Cardiac muscle cell (in vitro differentiated cells and primary cell): Measurements from ENCODE around the gene DHRS2. TPM values are rescaled to one million over a fixed set of nuclear protein-coding genes. Genes with fewer than 3 reads are reported as not detected.

Experiments
- DNase-seq, 2 donors: peaks; one replicate each; pipeline versions ENCODE4 v3.0.0 to v3.0.0-alpha.2; 2010 to 2017; ENCODE audit warnings: low read depth in 1 of 2, low spot score in 1 of 2
- H3K27ac ChIP-seq: fragments of 200-600 bp; sonication (generic); 2 replicates; pipeline ENCODE4 v1.5.1; 2016
- H3K27me3 ChIP-seq: fragments of 200-600 bp; sonication (generic); 2 replicates; pipeline ENCODE4 v1.6.0; 2016; ENCODE audit warnings: control low read depth
- H3K36me3 ChIP-seq: fragments of 200-600 bp; sonication (generic); 2 replicates; pipeline ENCODE4 v1.5.1; 2016; ENCODE audit warnings: control low read depth
- H3K4me1 ChIP-seq: fragments of 200-600 bp; sonication (generic); 2 replicates; pipeline ENCODE4 v1.8.1; 2017; ENCODE audit warnings: low read depth, mild to moderate bottlenecking, mixed run types
- H3K4me3 ChIP-seq: fragments of 200-600 bp; sonication (generic); 2 replicates; pipeline ENCODE4 v1.5.1; 2016; ENCODE audit warnings: mild to moderate bottlenecking
- H3K9me3 ChIP-seq: fragments of 200-600 bp; sonication (generic); 2 replicates; pipeline ENCODE4 v1.5.1; 2017; ENCODE audit warnings: low read depth, mild to moderate bottlenecking, control low read depth
- polyA plus RNA-seq: library from polyadenylated mRNA; unstranded; fragments of >200 nt; fragmentation: Nextera tagmentation; extraction: Ambion mirVana; gene quantifications from 2 replicates; pipeline ENCODE4 v1.2.1, GENCODE V29; 2016
- total RNA-seq: library from RNA; depleted of rRNA; stranded (reverse); fragments of >200 nt; gene quantifications from 2 replicates; pipeline ENCODE4 v1.2.3, GENCODE V29; 2016
- TF ChIP-seq, protein P1 (sequence below): IDR thresholded peaks from 2 replicates; pipeline ENCODE4 v1.5.1; 2012; ENCODE audit warnings: low read depth, mild to moderate bottlenecking, low read length

DHRS2 gene
- total and polyA plus RNA-seq, 2 experiments from 2014 or later, result 0.97 TPM; not detected in 1

DNA sequence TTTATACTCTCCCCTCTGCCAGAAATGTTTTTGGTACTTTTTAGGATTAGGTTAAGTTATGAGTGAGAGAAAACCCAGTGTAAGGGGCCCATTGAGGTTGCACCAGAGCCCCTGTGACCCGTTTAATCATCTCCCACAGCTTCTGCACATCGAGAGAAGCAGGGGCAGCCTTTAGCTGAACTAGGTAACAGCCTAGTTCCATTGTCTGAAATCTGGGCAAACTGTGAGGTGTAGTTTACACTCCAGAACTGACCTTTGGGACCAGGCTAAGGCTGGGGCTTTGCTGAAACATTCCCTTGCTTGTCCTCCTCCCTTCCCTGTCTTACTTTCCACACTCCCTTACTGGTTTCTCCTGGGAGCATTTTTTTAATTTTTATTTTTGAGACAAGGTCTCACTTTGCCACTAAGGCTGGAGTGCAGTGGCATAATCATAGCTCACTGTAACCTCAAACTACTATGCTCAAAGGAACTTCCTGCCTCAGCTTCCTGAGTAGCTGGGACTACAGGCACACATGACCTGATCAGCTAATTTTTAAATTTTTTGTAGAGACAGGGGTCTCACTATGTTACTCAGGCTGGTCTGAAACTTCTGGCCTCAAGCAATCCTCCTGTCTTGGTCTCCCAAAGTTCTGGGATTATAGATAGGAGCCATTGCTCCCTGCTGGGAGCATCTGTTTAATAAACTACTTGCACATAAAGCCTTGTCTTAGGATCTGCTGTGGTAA, 25.9 kb upstream of the DHRS2 start:
- DNase-seq, result no peak
- H3K27ac ChIP-seq, result no peak overlapping the region
- no peaks in the 10 kb centered on the region for H3K4me1 ChIP-seq
- no peaks in the 10 kb centered on the region for H3K9me3 ChIP-seq
- TF ChIP-seq, protein P1, sequence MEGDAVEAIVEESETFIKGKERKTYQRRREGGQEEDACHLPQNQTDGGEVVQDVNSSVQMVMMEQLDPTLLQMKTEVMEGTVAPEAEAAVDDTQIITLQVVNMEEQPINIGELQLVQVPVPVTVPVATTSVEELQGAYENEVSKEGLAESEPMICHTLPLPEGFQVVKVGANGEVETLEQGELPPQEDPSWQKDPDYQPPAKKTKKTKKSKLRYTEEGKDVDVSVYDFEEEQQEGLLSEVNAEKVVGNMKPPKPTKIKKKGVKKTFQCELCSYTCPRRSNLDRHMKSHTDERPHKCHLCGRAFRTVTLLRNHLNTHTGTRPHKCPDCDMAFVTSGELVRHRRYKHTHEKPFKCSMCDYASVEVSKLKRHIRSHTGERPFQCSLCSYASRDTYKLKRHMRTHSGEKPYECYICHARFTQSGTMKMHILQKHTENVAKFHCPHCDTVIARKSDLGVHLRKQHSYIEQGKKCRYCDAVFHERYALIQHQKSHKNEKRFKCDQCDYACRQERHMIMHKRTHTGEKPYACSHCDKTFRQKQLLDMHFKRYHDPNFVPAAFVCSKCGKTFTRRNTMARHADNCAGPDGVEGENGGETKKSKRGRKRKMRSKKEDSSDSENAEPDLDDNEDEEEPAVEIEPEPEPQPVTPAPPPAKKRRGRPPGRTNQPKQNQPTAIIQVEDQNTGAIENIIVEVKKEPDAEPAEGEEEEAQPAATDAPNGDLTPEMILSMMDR, result no peak
- peaks cover 17% of the 10 kb centered on the region for H3K27me3 ChIP-seq
- no peak overlapping the region for H3K4me3 ChIP-seq
- no peaks in the 10 kb centered on the region for H3K36me3 ChIP-seq

- no peak for DNase-seq
Measured at GRCh38 chr14:23610815-23611289, 25.3 kb upstream of the DHRS2 start.

GRCh38 chr14:23612354-23612732, 23.8 kb upstream of the DHRS2 start:
- no peak for DNase-seq
- H3K4me1 ChIP-seq, result no peaks in the 10 kb centered on the region
- TF ChIP-seq, protein P1, result no peak

More at GRCh38 chr14:23610815-23611289, 25.3 kb upstream of the DHRS2 start:
- Histone ChIP-seq H3K4me3 (no peak overlapping the region), H3K27me3 (peaks cover 20% of the 10 kb centered on the region), H3K36me3 (no peaks in the 10 kb centered on the region), H3K27ac (no peak overlapping the region), H3K9me3 (no peaks in the 10 kb centered on the region), H3K4me1 (no peaks in the 10 kb centered on the region)
- TF ChIP-seq, protein P1, result no peak

GRCh38 chr14:23612802-23613201, 23.4 kb upstream of the DHRS2 start:
- DNase-seq, result no peak

More at GRCh38 chr14:23612354-23612732, 23.8 kb upstream of the DHRS2 start:
- no peaks in the 10 kb centered on the region for H3K9me3 ChIP-seq
- no peak overlapping the region for H3K27ac ChIP-seq
- H3K27me3 ChIP-seq, result peaks cover 21% of the 10 kb centered on the region
- H3K36me3 ChIP-seq, result no peaks in the 10 kb centered on the region
- H3K4me3 ChIP-seq, result no peak overlapping the region

DNA sequence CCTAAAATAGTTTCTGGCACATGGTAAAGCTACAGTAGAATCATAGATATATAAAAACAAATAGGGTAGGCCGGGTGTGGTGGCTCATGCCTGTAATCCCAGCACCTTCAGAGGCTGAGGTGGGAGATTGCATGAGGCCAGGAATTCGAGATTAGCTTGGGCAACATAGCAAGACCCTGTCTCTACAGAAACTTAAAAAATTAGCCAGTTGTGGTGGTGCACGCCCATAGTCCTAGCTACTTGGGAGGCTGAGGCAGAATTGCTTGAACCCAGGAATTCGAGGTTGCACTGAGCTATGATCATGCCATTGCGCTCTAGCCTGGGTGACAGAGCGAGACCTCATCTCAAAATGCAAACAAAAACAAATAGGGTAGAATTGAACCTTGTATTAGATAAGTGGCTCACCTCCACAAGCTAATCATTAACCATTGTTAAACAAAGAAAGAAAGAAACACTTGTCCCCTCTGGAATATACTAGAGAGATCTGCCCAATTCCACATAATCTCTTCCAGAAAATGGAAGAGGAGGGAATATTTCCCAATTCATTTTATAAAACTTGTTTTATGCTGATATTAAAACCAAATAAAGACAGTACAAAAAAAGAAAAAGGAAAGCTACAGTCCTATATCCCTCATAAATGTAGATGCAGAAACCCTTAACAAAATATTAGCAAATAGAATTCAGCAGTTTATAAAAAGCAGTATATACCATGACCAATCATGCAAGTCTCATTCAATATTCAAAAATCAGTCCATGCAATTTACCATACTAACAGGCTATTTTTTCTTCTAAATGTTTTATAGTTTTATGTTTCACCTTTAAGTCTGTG, 22.7 kb upstream of the DHRS2 start:
- H3K9me3 ChIP-seq, result no peaks in the 10 kb centered on the region
- TF ChIP-seq, protein P1, result no peak
- H3K27ac ChIP-seq, result no peak overlapping the region
- DNase-seq, result no peak
- H3K27me3 ChIP-seq, result peaks cover 21% of the 10 kb centered on the region
- no peak overlapping the region for H3K4me3 ChIP-seq
- no peaks in the 10 kb centered on the region for H3K4me1 ChIP-seq
- no peaks in the 10 kb centered on the region for H3K36me3 ChIP-seq

More at GRCh38 chr14:23612802-23613201, 23.4 kb upstream of the DHRS2 start:
- TF ChIP-seq, protein P1, result no peak
- no peaks in the 10 kb centered on the region for H3K4me1 ChIP-seq
- no peak overlapping the region for H3K4me3 ChIP-seq
- H3K27ac ChIP-seq, result no peak overlapping the region
- no peaks in the 10 kb centered on the region for H3K36me3 ChIP-seq
- peaks cover 21% of the 10 kb centered on the region for H3K27me3 ChIP-seq
- H3K9me3 ChIP-seq, result no peaks in the 10 kb centered on the region
